HepG2 (cell line): ENCODE results near the gene MAP3K3. TPM values are rescaled to one million over a fixed set of nuclear protein-coding genes. Genes with fewer than 3 reads are reported as not detected.

Experiments used
- ATAC-seq: fragments of 200-7000 bp; cut with Tn5 transposase; 3 replicates; pipeline ENCODE4 v1.9.1; 2020; ENCODE audit warnings: mild to moderate bottlenecking, moderate library complexity
- BruUV-seq: library from RNA; stranded (reverse); fragments of 400-500 nt; replicated peaks from 2 replicates; lab custom pipeline; 2021; lab: Mats Ljungman, UMichigan
- CTCF ChIA-PET: fragments of 300-600 bp; formaldehyde crosslinking; extraction: SDS; loops from one replicate; lab custom pipeline; 2021; ENCODE audit warnings: low total read pairs, inconsistent platforms, low intra/inter-chr PET ratio; lab: Yijun Ruan, JAX
- POLR2A ChIA-PET: fragments of 350-600 bp; sonication (Branson Sonifier 250); formaldehyde crosslinking; loops from one replicate; lab custom pipeline; 2020; ENCODE audit warnings: antibody characterized with exemption, inconsistent platforms; lab: Yijun Ruan, JAX
- DNase-seq: peaks from one replicate; pipeline ENCODE4 v3.0.0-alpha.2; 2015; ENCODE audit warnings: low spot score
- FAIRE-seq: peaks from 3 replicates; lab custom pipeline; 2011; peaks lifted over from hg19 to GRCh38; lab: Jason Lieb, UNC
- H2AFZ ChIP-seq: one replicate; pipeline ENCODE4 v1.6.1; 2011; ENCODE audit warnings: low read length, inconsistent platforms
- H3K27ac ChIP-seq: fragments of 300-600 bp; 3 replicates; pipeline ENCODE4 v1.8.0; 2011; ENCODE audit warnings: mixed run types, mild to moderate bottlenecking, mixed read lengths, low read length, inconsistent platforms; ENCODE audit not compliant: insufficient read depth; ENCODE audit errors: extremely low read length
- H3K27me3 ChIP-seq, 2 experiments: fragments of 200-600 bp in 1 of 2; 2 replicates in 1 of 2; 3 replicates in 1 of 2; pipeline versions ENCODE4 v1.6.0 to v1.8.0; 2011; ENCODE audit warnings: low read length in 2 of 2, mild to moderate bottlenecking in 2 of 2, moderate library complexity in 2 of 2, inconsistent platforms in 1 of 2; ENCODE audit not compliant: insufficient read depth in 2 of 2, control insufficient read depth in 1 of 2
- H3K36me3 ChIP-seq, 2 experiments: fragments of 200-600 bp in 1 of 2; replicated peaks in 1 of 2; 2 replicates in 1 of 2; 3 replicates in 1 of 2; pipeline versions ENCODE4 v1.5.1 to v1.8.0; 2011; ENCODE audit warnings: low read length in 2 of 2, inconsistent platforms in 1 of 2; ENCODE audit not compliant: insufficient read depth in 2 of 2, control insufficient read depth in 1 of 2
- H3K4me1 ChIP-seq: 2 replicates; pipeline ENCODE4 v1.5.1; 2012; ENCODE audit warnings: low read length, inconsistent platforms; ENCODE audit not compliant: insufficient read depth
- H3K4me2 ChIP-seq: 2 replicates; pipeline ENCODE4 v1.6.0; 2011; ENCODE audit warnings: low read depth, low read length, inconsistent platforms
- H3K4me3 ChIP-seq, 3 experiments: fragments of 200-600 bp in 1 of 3; sonication (generic), shearing (Covaris generic) in 1 of 3; replicated peaks in 1 of 3; 2 replicates each; pipeline ENCODE4 v1.5.1; 2011 to 2016; ENCODE audit warnings: low read length in 3 of 3, inconsistent platforms in 2 of 3, low read depth in 2 of 3, mild to moderate bottlenecking in 2 of 3, control low read depth in 1 of 3, mixed read lengths in 1 of 3; ENCODE audit not compliant: insufficient read depth in 1 of 3
- H3K79me2 ChIP-seq: one replicate; pipeline ENCODE4 v1.6.1; 2011; ENCODE audit warnings: low read length, inconsistent platforms; ENCODE audit not compliant: insufficient read depth
- H3K9ac ChIP-seq: 2 replicates; pipeline ENCODE4 v1.6.0; 2011; ENCODE audit warnings: mild to moderate bottlenecking, low read depth, low read length, inconsistent platforms; ENCODE audit not compliant: insufficient read depth
- H3K9me3 ChIP-seq: 2 replicates; pipeline ENCODE4 v1.5.1; 2012; ENCODE audit warnings: mild to moderate bottlenecking, low read length
- H4K20me1 ChIP-seq: 2 replicates; pipeline ENCODE4 v1.6.0; 2011; ENCODE audit warnings: inconsistent platforms, mild to moderate bottlenecking, low read length, moderate library complexity; ENCODE audit not compliant: insufficient read depth
- ERF ChIP-seq: IDR thresholded peaks from 2 replicates; pipeline ENCODE4 v1.6.1; 2018; ENCODE audit warnings: missing biosample characterization, missing genetic modification reagents
- KLF12 ChIP-seq: sonication (generic); formaldehyde crosslinking; IDR thresholded peaks from 2 replicates; pipeline ENCODE4 v1.4.0; 2020; ENCODE audit warnings: missing genetic modification reagents, borderline replicate concordance
- LCORL ChIP-seq, 2 experiments: fragments of 450-650 bp in 1 of 2; sonication (generic) in 1 of 2; formaldehyde crosslinking in 1 of 2; IDR thresholded peaks; 2 replicates each; pipeline versions ENCODE4 v1.5.0 to v1.6.1; 2017 to 2020; ENCODE audit warnings: antibody characterized with exemption in 1 of 2, missing genetic modification reagents in 1 of 2
- MXD4 ChIP-seq: IDR thresholded peaks from 2 replicates; pipeline ENCODE4 v1.6.1; 2016; ENCODE audit warnings: mild to moderate bottlenecking, missing biosample characterization, missing genetic modification reagents
- POLR2A ChIP-seq, 2 experiments: IDR thresholded peaks; 2 replicates each; pipeline ENCODE4 v1.6.1; 2011; ENCODE audit warnings: low read depth in 2 of 2, low read length in 2 of 2, mild to moderate bottlenecking in 1 of 2, moderate library complexity in 1 of 2; ENCODE audit not compliant: insufficient read depth in 1 of 2
- RBM22 ChIP-seq: fragments of 200-400 bp; formaldehyde crosslinking; optimal IDR thresholded peaks from 2 replicates; pipeline ENCODE3; 2017; ENCODE audit warnings: mild to moderate bottlenecking, low read length, moderate library complexity
- SMAD1 ChIP-seq: sonication (generic); formaldehyde crosslinking; IDR thresholded peaks from 2 replicates; pipeline ENCODE4 v1.4.0; 2020; ENCODE audit warnings: missing genetic modification reagents, low read depth, mild to moderate bottlenecking, borderline replicate concordance
- SMAD9 ChIP-seq: sonication (generic); formaldehyde crosslinking; IDR thresholded peaks from 2 replicates; pipeline ENCODE4 v1.5.1; 2020; ENCODE audit warnings: mild to moderate bottlenecking, missing genetic modification reagents
- U2AF1 ChIP-seq: fragments of 200-400 bp; formaldehyde crosslinking; optimal IDR thresholded peaks from 2 replicates; pipeline ENCODE3; 2017; ENCODE audit warnings: mild to moderate bottlenecking, low read depth, low read length
- ZBTB7A ChIP-seq: sonication (generic); formaldehyde crosslinking; IDR thresholded peaks from 2 replicates; pipeline ENCODE4 v1.8.0; 2022; ENCODE audit warnings: mild to moderate bottlenecking, missing genetic modification reagents
- ZNF354B ChIP-seq: sonication (generic); formaldehyde crosslinking; IDR thresholded peaks from 2 replicates; pipeline ENCODE4 v1.8.0; 2022; ENCODE audit warnings: mild to moderate bottlenecking, missing genetic modification reagents
- ZNF570 ChIP-seq: sonication (generic); formaldehyde crosslinking; IDR thresholded peaks from 2 replicates; pipeline ENCODE4 v1.4.0; 2020; ENCODE audit warnings: mild to moderate bottlenecking, missing genetic modification reagents, borderline replicate concordance
- ZNF850 ChIP-seq: sonication (generic); formaldehyde crosslinking; conservative IDR thresholded peaks from 2 replicates; pipeline ENCODE4 v1.9.0; 2021; ENCODE audit warnings: mild to moderate bottlenecking, missing genetic modification reagents
- WGBS: methylation state at CpG from one replicate; pipeline ENCODE4 v1.1.6; 2017; ENCODE audit warnings: low lambda C conversion rate; 5-methylcytosine and 5-hydroxymethylcytosine counted together
- in situ Hi-C: cut with HindIII; loops from 2 replicates; pipeline ENCODE4 v1.10.0; 2017; ENCODE audit warnings: low pct_unique_long_range_greater_than_20kb; ENCODE audit not compliant: extremely low pct_ligation_motif_present
- intact Hi-C: fragments of 100-400 bp; cut with micrococcal nuclease; formaldehyde crosslinking; loops from one replicate; pipeline ENCODE4 v1.10.0; 2022; ENCODE audit not compliant: unreplicated experiment
- polyA plus RNA-seq, 8 experiments: library from polyadenylated mRNA; depleted of rRNA in 3 of 8; stranded (reverse) in 7 of 8; unstranded in 1 of 8; fragments of >200 nt; fragmentation: Illumina TruSeq in 4 of 8; extraction: Trizol in 4 of 8; gene quantifications; 2 replicates each; pipeline versions ENCODE4 v1.2.1 to v1.2.3, GENCODE V29; 2011 to 2016; ENCODE audit warnings: low read depth in 4 of 8, missing spikeins in 1 of 8, mixed read lengths in 1 of 8; ENCODE audit not compliant: insufficient read depth in 1 of 8
- total RNA-seq, 5 experiments: library from RNA; depleted of rRNA; stranded (reverse); fragments of >200 nt; fragmentation: Illumina TruSeq; extraction: Trizol; gene quantifications; 2 replicates each; pipeline ENCODE4 v1.2.3, GENCODE V29; 2016; ENCODE audit warnings: low read depth in 1 of 5
- TF ChIP-seq, protein P1 (sequence below): sonication (generic); formaldehyde crosslinking; IDR thresholded peaks from 2 replicates; pipeline ENCODE4 v1.4.0; 2020; ENCODE audit warnings: missing genetic modification reagents
- TF ChIP-seq, protein P2 (sequence below): sonication (generic); formaldehyde crosslinking; IDR thresholded peaks from 2 replicates; pipeline ENCODE4 v1.5.0; 2020; ENCODE audit warnings: mild to moderate bottlenecking, missing genetic modification reagents
- TF ChIP-seq, protein P3 (sequence below): sonication (generic); formaldehyde crosslinking; IDR thresholded peaks from 2 replicates; pipeline ENCODE4 v1.5.1; 2020; ENCODE audit warnings: missing genetic modification reagents, mild to moderate bottlenecking, borderline replicate concordance

MAP3K3 gene
- total and polyA plus RNA-seq, 2 of the 13 experiments (the other 11 are each of a cell fraction or from before 2014, with no cell fraction given), result 17.7 to 21.8 TPM

DNA sequence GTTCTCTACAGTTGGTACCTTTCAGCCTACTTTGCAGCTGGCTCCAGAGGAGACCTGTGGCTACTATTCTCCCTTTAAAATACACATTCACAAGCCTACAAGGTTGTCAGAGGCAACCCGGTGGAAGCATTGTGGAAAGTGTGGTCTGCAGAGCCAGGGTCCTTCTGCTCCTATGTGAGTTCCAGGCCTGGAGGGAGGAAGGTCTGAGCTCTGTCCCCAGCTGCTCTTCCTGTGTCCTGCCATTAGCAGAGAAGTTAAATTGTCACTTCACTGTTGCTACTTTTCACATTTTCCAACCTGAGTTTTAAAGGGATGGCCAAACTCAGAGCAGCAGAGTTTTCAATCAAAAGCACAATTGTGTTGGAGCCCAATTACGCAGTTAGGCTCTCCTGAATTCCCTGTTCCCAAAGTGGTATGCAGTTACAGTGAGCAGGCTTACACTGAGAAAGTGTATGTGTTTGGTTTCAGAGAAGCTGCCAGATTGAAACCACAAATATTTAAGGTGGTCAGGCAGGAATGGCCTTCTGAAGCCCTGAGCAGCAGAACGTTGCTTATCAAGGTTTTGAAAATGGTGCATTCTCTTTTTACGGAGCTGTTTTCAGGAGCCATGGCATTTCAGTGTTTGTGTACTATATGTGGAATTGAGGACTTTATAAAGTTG lies 25.0 kb downstream of the MAP3K3 start:
- in situ Hi-C loops (no loop called here), intact Hi-C loops (no loop called here)
- 88% methylated on average over 4 of the region's 4 CpGs for WGBS
- no peak overlapping the region for H3K4me3 ChIP-seq
- no peaks in the 10 kb centered on the region for H4K20me1 ChIP-seq
- DNase-seq (no peak), FAIRE-seq (no peak), ATAC-seq (no peak)
- no TSS peak for BruUV-seq
- ChIA-PET POLR2A (no interaction called here), CTCF (no interaction called here)
- H3K9ac ChIP-seq, result no peak overlapping the region
- no peak overlapping the region for H2AFZ ChIP-seq
- H3K4me1 ChIP-seq, result no peaks in the 10 kb centered on the region
- no peak for TF ChIP-seq U2AF1
- no peak for TF ChIP-seq LCORL (IDR thresholded peaks at IDR 0.05)
- TF ChIP-seq LCORL (CRISPR knock-in tag; IDR thresholded peaks at IDR 0.05), result no peak
- TF ChIP-seq KLF12 (CRISPR knock-in tag), result no peak
- TF ChIP-seq SMAD9 (CRISPR knock-in tag), result no peak
- no peak for TF ChIP-seq SMAD1
- TF ChIP-seq ZBTB7A (CRISPR knock-in tag), result no peak
- TF ChIP-seq POLR2A (IDR thresholded peaks at IDR 0.05; ENCODE audit: insufficient read depth in 1 of 2, low read depth in 2 of 2, low read length in 2 of 2), result no peak
- TF ChIP-seq, protein P1, sequence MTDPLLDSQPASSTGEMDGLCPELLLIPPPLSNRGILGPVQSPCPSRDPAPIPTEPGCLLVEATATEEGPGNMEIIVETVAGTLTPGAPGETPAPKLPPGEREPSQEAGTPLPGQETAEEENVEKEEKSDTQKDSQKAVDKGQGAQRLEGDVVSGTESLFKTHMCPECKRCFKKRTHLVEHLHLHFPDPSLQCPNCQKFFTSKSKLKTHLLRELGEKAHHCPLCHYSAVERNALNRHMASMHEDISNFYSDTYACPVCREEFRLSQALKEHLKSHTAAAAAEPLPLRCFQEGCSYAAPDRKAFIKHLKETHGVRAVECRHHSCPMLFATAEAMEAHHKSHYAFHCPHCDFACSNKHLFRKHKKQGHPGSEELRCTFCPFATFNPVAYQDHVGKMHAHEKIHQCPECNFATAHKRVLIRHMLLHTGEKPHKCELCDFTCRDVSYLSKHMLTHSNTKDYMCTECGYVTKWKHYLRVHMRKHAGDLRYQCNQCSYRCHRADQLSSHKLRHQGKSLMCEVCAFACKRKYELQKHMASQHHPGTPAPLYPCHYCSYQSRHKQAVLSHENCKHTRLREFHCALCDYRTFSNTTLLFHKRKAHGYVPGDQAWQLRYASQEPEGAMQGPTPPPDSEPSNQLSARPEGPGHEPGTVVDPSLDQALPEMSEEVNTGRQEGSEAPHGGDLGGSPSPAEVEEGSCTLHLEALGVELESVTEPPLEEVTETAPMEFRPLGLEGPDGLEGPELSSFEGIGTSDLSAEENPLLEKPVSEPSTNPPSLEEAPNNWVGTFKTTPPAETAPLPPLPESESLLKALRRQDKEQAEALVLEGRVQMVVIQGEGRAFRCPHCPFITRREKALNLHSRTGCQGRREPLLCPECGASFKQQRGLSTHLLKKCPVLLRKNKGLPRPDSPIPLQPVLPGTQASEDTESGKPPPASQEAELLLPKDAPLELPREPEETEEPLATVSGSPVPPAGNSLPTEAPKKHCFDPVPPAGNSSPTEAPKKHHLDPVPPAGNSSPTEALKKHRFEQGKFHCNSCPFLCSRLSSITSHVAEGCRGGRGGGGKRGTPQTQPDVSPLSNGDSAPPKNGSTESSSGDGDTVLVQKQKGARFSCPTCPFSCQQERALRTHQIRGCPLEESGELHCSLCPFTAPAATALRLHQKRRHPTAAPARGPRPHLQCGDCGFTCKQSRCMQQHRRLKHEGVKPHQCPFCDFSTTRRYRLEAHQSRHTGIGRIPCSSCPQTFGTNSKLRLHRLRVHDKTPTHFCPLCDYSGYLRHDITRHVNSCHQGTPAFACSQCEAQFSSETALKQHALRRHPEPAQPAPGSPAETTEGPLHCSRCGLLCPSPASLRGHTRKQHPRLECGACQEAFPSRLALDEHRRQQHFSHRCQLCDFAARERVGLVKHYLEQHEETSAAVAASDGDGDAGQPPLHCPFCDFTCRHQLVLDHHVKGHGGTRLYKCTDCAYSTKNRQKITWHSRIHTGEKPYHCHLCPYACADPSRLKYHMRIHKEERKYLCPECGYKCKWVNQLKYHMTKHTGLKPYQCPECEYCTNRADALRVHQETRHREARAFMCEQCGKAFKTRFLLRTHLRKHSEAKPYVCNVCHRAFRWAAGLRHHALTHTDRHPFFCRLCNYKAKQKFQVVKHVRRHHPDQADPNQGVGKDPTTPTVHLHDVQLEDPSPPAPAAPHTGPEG (CRISPR knock-in tag), result no peak
- TF ChIP-seq MXD4 (CRISPR knock-in tag), result no peak
- TF ChIP-seq, protein P2, sequence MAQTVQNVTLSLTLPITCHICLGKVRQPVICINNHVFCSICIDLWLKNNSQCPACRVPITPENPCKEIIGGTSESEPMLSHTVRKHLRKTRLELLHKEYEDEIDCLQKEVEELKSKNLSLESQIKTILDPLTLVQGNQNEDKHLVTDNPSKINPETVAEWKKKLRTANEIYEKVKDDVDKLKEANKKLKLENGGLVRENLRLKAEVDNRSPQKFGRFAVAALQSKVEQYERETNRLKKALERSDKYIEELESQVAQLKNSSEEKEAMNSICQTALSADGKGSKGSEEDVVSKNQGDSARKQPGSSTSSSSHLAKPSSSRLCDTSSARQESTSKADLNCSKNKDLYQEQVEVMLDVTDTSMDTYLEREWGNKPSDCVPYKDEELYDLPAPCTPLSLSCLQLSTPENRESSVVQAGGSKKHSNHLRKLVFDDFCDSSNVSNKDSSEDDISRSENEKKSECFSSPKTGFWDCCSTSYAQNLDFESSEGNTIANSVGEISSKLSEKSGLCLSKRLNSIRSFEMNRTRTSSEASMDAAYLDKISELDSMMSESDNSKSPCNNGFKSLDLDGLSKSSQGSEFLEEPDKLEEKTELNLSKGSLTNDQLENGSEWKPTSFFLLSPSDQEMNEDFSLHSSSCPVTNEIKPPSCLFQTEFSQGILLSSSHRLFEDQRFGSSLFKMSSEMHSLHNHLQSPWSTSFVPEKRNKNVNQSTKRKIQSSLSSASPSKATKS (CRISPR knock-in tag), result no peak
- no peak for TF ChIP-seq RBM22
- TF ChIP-seq ERF (CRISPR knock-in tag), result no peak
- no peak for TF ChIP-seq ZNF570 (CRISPR knock-in tag)
- no peak for TF ChIP-seq ZNF850
- TF ChIP-seq ZNF354B, result no peak
- TF ChIP-seq, protein P3, sequence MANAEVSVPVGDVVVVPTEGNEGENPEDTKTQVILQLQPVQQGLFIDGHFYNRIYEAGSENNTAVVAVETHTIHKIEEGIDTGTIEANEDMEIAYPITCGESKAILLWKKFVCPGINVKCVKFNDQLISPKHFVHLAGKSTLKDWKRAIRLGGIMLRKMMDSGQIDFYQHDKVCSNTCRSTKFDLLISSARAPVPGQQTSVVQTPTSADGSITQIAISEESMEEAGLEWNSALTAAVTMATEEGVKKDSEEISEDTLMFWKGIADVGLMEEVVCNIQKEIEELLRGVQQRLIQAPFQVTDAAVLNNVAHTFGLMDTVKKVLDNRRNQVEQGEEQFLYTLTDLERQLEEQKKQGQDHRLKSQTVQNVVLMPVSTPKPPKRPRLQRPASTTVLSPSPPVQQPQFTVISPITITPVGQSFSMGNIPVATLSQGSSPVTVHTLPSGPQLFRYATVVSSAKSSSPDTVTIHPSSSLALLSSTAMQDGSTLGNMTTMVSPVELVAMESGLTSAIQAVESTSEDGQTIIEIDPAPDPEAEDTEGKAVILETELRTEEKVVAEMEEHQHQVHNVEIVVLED (CRISPR knock-in tag), result no peak
- H3K27ac ChIP-seq, result no peak overlapping the region
- H3K79me2 ChIP-seq, result no peaks in the 10 kb centered on the region
- H3K27me3 ChIP-seq, result no peaks in the 10 kb centered on the region
- no peak overlapping the region for H3K4me2 ChIP-seq
- H3K36me3 ChIP-seq, result peaks cover 2 to 26% of the 10 kb centered on the region in 2 experiments; a peak in 3 of 5 replicates
- H3K9me3 ChIP-seq, result no peaks in the 10 kb centered on the region
